Stimulated activated CD8-positive, alpha-beta memory T cell treated with anti-CD3 and anti-CD28 coated beads, Interleukin-15, amount 100 ng/mL, for 24 hours (primary cell): Measurements from ENCODE around the gene ABHD5.

Source experiments
- DNase-seq: peaks from one replicate; pipeline ENCODE4 v3.0.0-alpha.2; 2020; ENCODE audit warnings: low read depth

The ABHD5 gene

DNA sequence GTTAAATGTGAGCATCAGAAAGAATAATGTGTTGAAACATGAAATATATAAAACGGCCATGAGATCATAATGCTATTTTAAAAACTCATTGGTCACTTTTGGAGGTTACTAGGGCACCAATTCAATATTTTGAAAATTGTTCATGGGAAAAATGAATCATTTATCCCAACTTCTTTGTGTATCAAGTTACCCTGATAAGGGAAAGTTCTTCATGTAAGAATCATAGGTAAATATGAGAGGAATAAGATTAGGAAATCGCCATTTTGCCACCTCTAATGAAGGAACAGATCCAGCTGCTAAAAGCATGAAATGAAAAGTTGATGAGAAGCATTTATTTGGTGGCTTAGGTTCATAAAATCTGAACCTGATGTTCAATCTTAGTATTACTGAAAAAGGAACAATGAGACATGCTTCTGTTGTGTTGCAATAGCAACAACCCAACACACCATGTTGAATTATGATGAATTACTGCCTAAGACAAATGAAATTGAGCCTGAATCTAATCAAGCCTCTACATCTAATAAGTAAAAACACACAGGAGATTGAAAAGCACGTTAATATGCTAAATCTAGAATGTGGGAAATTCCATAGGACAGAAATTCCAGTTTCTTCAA is 32.5 kb downstream of the ABHD5 start:
- no peak for DNase-seq

- DNase-seq: no peak
Measured at GRCh38 chr3:43726521-43726920, 35.8 kb downstream of the ABHD5 start.

DNA sequence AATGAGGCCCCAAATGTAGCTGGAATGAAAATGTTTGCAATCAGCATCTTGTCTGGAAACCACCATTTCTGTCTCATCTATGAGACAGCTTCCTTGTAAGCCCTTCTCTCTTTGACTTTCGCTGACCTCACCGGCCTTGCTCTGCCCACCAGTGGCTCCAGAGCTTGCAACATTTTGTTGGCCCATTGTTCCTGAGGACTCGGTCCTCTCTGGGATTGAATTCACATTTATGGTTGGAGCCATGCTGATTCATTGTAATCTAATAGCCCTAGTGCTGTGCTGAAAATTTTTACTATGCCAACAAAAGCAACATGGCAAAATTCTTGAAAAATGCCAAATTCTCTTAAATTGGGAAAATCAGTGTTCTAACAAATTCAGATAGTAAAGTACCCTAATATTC is 37.2 kb downstream of the ABHD5 start:
- DNase-seq: no peak

DNA sequence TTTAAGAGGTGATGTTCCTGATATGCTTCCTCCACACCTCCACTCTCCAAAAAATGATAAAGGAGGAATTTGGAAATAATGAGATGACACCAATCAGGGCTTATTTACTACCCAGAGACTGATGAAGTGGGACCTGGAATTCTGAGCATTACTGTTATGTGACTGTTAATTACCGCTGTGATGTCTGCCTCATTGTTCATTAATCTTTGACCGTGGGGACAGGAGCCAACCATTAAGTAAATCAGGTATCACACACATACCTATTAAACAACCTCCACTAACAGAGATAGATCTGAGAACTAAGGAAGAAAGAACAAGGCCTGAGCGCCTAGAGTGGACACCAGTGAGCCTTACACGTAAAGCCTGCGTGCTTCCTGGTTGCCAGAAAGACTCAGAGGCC is 37.7 kb downstream of the ABHD5 start:
- DNase-seq: no peak

DNA sequence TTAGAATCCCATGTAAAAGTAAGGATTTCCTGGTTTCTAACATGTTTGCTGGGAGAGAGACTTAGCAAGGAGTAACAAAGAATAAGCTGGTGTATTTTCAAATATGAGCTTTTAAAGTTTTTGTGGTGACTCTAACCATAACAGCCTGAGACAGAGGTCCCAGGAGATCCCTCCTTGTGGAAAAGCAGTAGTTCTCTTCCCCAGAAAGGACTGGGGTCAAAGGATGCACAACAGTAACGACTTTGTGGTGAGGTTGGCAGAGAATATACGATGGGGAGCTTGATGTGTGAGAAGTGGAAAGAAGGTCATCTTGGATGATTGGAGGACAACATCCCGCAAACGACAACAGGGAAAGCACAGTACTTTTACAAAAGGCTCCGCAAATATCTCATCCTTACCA is 38.2 kb downstream of the ABHD5 start:
- DNase-seq: no peak

DNA sequence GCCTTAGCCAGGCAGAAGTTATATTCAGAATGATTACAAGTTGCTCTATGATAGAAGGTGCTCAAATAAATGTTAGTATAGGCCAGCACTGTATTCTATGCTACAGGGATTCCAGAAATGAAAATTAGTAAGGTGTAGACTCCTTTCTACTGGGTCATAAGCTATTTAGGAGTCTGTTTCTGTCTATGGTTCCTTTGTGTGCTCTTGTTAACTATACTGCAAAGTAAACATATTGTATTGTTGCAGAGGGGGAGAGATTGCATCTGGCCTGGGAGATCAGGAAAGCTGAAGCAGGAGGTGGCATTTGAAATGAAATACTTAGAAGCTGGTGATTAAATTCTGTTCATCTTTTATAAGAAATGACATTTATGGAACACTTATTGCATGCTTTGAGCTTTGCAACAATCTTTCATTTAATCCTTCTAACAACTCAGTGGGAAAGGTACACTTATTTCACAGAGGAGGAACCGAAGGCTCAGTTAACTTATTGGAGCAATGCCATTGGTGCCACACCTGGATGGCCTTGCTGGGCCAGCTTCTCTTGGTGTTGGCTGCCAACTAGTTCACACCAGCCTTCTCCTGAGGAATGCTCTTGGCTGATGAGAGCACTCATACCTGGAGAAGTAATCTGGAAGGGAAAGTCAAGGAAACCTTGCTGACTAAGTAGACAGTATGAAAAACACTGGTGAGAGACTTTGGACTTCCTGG is 39.1 kb downstream of the ABHD5 start:
- DNase-seq: no peak

GRCh38 chr3:43732747-43733425 is 42.1 kb downstream of the ABHD5 start:
- DNase-seq: no peak

DNA sequence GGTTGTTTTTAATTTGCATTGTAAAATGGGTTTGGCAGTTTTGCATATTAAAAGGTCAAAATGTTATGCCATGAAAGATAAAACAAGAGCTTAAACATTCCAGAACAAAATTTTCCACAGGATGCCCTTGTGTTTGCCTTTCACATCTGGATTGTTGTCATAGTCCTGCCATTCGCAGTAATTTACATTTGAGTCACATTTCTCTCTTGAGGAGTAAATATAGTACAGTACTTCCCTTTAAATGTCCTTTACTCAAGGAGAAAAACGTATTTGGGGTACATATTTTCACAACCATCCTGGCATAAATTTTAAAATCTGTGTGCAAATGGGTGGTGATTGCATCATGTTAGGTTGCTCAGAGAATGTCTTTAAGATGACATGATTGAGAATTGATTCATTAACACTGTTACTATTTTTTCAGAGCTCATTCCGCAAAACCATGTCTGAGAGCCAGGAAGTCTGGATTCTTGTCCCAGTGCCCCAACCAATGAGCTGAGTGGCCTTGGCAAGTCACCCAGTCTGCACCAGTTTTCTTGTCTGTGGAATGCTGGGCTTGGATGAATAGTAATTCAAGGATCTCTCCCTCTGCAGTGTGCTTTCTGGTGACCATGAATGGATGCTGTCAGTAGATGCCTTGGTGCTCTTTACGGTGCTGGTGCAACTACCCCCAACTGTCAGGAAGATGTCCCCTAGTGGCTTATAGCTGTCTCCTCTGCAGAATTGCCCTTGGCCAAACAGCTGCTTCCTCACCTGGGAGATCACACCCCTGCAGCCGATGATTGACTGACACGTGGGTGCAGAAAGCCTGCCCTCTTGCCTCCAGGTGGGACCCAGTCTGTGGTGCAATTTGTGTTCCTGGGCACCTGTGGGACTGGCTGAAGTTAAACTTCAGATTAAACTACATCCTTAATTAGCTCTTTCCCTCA is 43.0 kb downstream of the ABHD5 start:
- DNase-seq: no peak

DNA sequence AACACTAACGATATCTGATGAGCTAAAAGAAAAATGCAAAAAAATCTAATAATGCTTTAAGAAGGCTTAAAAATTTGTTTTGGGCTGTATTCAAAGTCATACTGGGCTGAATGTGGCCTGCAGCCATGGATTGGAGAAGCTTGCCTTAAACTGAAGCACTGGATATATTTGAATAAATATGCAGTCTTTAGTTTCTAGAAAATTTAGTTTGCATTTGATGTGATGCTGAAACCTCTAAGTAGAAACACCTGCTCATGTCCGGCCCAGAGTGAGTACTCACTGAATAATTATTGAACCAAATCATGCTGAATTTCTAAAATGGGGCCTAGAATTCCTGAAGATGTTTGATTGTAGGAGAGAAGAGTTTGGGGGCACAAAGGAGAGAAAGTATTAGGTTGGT is 43.9 kb downstream of the ABHD5 start:
- no peak for DNase-seq

DNA sequence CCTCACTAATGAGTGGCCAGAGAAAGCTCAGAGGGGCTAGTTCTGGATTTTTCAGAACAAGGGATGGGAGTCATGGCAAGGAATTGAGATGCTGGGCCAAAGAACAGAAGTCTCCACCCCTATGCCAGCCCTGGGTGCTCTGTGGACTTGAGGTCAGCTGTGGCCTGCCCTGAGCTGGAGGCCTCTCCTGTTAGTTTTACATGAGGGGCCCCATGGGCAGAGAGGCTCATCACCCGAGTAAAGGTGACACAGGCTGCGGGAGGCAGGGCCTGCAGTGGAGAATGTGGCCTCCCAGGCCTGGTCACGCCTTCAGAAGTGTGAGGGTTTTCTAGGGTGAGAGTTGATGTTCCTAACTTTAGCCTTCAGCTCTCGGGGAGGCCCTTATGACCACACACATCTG is 44.9 kb downstream of the ABHD5 start:
- no peak for DNase-seq

GRCh38 chr3:43736558-43737440 is 46.1 kb downstream of the ABHD5 start:
- DNase-seq: no peak

DNA sequence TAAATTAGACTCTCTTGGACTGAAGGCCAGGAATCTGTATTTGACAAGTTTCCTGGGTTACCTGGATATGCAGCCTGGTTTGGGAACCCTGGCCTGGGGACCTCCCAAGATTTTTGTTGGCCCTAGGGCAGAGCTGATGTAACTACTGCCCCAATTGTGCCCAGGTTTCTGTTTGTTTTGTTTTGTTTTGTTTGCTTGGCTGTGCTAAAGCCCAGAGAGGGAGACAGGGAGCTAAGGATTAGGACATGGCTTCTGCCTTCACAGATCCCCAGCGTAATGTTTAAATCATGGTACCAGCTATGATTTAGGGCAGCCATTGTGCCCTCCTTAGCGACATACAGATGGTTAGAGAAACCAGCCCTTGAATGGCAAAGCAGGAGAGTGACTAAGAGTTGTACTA is 47.6 kb downstream of the ABHD5 start:
- DNase-seq: no peak

GRCh38 chr3:43742920-43743319 is 52.2 kb downstream of the ABHD5 start:
- DNase-seq: no peak

- DNase-seq: no peak
Measured at GRCh38 chr3:43747641-43748040, 56.9 kb downstream of the ABHD5 start.

GRCh38 chr3:43748179-43748578 is 57.4 kb downstream of the ABHD5 start:
- DNase-seq: no peak

DNA sequence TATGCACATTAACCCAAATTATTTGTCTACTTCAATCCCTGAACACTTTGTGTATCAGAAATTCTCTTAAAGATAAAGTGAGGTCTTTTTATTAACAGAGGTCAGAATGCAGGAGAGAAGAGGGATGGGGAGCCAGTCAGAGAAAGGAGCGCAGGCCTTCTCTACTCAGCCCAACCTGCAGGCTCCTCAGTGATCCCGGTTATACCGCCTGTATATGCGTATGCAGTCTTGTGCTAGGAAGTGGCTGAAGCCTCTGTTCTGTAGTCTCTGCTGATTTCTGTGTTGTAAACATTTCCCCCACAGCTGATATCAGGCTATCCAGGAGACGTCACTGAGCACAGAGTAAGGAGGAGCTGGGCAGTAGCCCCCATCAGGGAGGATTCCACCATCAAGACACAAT is 57.9 kb downstream of the ABHD5 start:
- no peak for DNase-seq

GRCh38 chr3:43752905-43753304 is 62.2 kb downstream of the ABHD5 start:
- no peak for DNase-seq

DNA sequence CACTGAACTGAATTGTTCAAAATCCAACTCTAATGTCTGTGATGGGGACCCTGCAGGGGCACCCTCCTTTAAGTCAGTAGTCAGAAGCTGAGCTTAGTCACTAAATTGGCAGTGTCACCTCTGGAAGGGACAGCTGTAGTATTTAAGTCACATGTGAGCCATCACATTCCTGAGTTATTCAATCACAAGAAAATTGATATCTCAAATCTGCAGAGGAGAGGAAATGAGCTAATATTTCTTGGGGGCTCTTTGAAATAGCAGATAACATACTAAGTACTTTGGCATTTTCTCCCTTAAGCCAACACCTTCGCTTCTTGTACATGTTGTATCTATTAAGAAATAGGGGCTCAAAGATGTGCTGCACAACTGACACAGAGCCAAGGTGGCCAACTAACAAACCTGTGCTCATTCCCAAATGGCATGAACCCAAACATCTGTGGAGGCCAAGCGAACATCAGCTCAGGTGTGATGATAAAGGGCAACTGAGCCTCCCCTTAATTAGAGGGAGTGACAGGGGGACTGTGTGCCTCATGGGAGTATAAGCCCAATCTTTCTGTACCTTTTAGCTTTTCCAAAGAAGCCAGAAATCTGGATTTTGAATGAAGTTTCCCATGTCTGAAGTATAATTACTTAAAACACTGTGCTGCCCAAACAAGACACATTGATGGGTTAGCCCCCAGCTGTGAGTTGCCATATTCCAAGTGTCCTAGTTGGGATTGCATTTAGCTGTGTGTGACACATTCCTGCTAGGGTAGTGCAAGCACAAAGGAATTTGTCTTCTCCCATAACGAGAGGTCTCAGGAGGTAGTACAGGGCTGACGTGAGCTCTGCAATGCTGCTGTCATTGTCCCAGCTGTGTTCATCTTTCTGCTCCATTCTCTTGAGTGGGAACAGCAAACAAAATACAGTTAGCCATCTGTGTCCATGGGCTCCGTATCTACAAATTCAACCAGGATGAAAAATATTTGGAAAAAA is 63.3 kb downstream of the ABHD5 start:
- no peak for DNase-seq

GRCh38 chr3:43755516-43756200 is 64.9 kb downstream of the ABHD5 start:
- no peak for DNase-seq
